ENCODE data around the gene NACC2.

DNA sequence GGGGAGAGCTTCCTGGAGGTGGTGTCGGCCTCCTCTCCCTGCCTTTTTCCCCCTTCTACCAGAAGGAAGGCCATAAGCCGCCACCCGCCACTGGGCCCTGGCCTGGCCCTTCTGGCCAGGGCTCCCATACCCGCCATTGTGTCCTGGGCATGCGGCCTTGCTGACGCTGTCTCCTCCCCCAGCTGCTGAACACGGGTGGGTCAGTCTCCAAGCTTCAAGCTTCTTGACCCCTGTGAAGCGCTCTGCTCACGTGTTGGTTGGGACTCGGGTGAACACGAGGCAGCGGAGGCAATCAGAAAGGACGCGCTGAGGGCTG, 109.7 kb downstream of the NACC2 start:
- no peak for TF ChIP-seq EZH2 (IDR thresholded peaks at IDR 0.05; ENCODE audit: low read depth, low read length, severe bottlenecking)
- TF ChIP-seq BACH1 (IDR thresholded peaks at IDR 0.05; ENCODE audit: low read length) = no peak
- TF ChIP-seq, protein P1, sequence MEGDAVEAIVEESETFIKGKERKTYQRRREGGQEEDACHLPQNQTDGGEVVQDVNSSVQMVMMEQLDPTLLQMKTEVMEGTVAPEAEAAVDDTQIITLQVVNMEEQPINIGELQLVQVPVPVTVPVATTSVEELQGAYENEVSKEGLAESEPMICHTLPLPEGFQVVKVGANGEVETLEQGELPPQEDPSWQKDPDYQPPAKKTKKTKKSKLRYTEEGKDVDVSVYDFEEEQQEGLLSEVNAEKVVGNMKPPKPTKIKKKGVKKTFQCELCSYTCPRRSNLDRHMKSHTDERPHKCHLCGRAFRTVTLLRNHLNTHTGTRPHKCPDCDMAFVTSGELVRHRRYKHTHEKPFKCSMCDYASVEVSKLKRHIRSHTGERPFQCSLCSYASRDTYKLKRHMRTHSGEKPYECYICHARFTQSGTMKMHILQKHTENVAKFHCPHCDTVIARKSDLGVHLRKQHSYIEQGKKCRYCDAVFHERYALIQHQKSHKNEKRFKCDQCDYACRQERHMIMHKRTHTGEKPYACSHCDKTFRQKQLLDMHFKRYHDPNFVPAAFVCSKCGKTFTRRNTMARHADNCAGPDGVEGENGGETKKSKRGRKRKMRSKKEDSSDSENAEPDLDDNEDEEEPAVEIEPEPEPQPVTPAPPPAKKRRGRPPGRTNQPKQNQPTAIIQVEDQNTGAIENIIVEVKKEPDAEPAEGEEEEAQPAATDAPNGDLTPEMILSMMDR (IDR thresholded peaks at IDR 0.05; ENCODE audit: control extremely low read depth in 1 of 3, insufficient read depth in 1 of 3, low read depth in 1 of 3, low read length in 3 of 3) = no peak
- TF ChIP-seq, protein P2, sequence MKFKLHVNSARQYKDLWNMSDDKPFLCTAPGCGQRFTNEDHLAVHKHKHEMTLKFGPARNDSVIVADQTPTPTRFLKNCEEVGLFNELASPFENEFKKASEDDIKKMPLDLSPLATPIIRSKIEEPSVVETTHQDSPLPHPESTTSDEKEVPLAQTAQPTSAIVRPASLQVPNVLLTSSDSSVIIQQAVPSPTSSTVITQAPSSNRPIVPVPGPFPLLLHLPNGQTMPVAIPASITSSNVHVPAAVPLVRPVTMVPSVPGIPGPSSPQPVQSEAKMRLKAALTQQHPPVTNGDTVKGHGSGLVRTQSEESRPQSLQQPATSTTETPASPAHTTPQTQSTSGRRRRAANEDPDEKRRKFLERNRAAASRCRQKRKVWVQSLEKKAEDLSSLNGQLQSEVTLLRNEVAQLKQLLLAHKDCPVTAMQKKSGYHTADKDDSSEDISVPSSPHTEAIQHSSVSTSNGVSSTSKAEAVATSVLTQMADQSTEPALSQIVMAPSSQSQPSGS (IDR thresholded peaks at IDR 0.05; ENCODE audit: low read length) = no peak
